ENCODE results near the gene ZNF385D.

Gene ZNF385D

GRCh38 chr3:21668012-21668411, 83.0 kb downstream of the ZNF385D start:
- DNase-seq: no peak

- DNase-seq: no peak
Observed at GRCh38 chr3:21665444-21666100, 85.4 kb downstream of the ZNF385D start.

GRCh38 chr3:21664996-21665395, 86.0 kb downstream of the ZNF385D start:
- no peak for DNase-seq

- no peak for DNase-seq
Observed at GRCh38 chr3:21662403-21662802, 88.6 kb downstream of the ZNF385D start.

GRCh38 chr3:21654662-21655061, 96.3 kb downstream of the ZNF385D start:
- DNase-seq: no peak

- DNase-seq: no peak
Observed at GRCh38 chr3:21654241-21654640, 96.8 kb downstream of the ZNF385D start.

- DNase-seq: no peak
Observed at GRCh38 chr3:21649519-21649918, 101.5 kb downstream of the ZNF385D start.

- DNase-seq: no peak
Observed at GRCh38 chr3:21647961-21648360, 103.0 kb downstream of the ZNF385D start.

GRCh38 chr3:21645121-21645897, 105.7 kb downstream of the ZNF385D start:
- DNase-seq: no peak

- no peak for DNase-seq
Observed at GRCh38 chr3:21644268-21644667, 106.7 kb downstream of the ZNF385D start.

- DNase-seq: no peak
Observed at GRCh38 chr3:21643752-21644151, 107.3 kb downstream of the ZNF385D start.

- DNase-seq: no peak
Observed at GRCh38 chr3:21642433-21642832, 108.6 kb downstream of the ZNF385D start.

GRCh38 chr3:21641959-21642358, 109.1 kb downstream of the ZNF385D start:
- DNase-seq: no peak

- no peak for DNase-seq
Observed at GRCh38 chr3:21638488-21638887, 112.5 kb downstream of the ZNF385D start.

GRCh38 chr3:21634112-21634511, 116.9 kb downstream of the ZNF385D start:
- DNase-seq: no peak

GRCh38 chr3:21624524-21624923, 126.5 kb downstream of the ZNF385D start:
- DNase-seq: no peak

GRCh38 chr3:21621181-21621651, 129.8 kb downstream of the ZNF385D start:
- DNase-seq: no peak

GRCh38 chr3:21620511-21621155, 130.4 kb downstream of the ZNF385D start:
- DNase-seq: no peak

GRCh38 chr3:21618695-21619094, 132.3 kb downstream of the ZNF385D start:
- DNase-seq: no peak

- DNase-seq: no peak
Observed at GRCh38 chr3:21613372-21614070, 137.5 kb downstream of the ZNF385D start.

GRCh38 chr3:21601178-21601577, 149.8 kb downstream of the ZNF385D start:
- DNase-seq: no peak

GRCh38 chr3:21599890-21600289, 151.1 kb downstream of the ZNF385D start:
- no peak for DNase-seq

- no peak for DNase-seq
Observed at GRCh38 chr3:21592828-21593227, 158.2 kb downstream of the ZNF385D start.

All from activated effector memory CD4-positive, alpha-beta T cell treated with anti-CD3 and anti-CD28 coated beads, Interleukin-2, amount 50 U/mL, for 16 hours (primary cell).